Stimulated activated naive CD4-positive, alpha-beta T cell treated with Interleukin-2 at 50 U/mL for 16 hours (primary cell): ENCODE results near the gene MALAT1.

Source experiments
- DNase-seq: peaks from one replicate; lab custom pipeline; 2025; lab: John Stamatoyannopoulos, UW

Gene MALAT1

DNA sequence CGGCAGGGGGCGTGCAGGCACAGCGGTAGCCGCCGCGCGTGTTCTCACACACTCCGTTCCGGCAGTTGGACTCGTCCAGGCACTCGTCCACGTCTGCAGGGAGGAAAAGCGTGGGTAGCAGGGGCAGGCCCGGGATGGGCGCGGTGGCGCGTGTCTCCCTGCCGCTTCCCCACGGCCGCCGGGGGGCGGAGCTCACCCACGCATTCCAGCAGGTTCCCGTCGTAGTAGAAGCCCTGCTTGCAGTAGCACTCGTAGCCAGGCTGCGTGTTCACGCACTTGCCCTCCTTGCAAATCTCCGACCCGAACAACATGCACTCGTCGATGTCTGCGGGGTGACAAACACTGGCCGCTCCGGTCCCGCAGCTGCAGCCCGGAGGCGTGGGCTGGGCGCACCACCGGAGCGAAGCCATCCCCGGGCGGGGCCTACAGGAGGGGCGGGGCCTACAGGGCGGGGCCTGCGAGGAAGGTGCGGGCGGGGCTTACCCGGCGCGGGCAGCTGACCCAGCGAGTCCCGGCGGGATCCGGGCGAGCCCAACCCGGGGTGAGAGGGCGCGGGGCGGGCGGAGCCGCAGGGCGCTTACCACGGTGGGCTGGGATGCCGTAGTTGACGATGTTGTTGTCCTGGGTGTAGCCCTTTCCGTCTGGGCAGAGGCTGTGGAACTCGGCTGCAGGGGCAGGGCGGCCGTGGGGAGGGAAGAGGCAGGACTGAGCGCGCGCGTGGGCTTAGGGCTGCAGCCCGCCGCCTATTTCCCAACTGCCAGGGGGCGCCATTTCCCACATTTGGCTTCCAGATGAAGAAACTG lies 41.6 kb downstream of the MALAT1 start:
- peak; percentile 84 for DNase-seq

GRCh38 chr11:65541093-65541982 lies 42.5 kb downstream of the MALAT1 start:
- DNase-seq = no peak

DNA sequence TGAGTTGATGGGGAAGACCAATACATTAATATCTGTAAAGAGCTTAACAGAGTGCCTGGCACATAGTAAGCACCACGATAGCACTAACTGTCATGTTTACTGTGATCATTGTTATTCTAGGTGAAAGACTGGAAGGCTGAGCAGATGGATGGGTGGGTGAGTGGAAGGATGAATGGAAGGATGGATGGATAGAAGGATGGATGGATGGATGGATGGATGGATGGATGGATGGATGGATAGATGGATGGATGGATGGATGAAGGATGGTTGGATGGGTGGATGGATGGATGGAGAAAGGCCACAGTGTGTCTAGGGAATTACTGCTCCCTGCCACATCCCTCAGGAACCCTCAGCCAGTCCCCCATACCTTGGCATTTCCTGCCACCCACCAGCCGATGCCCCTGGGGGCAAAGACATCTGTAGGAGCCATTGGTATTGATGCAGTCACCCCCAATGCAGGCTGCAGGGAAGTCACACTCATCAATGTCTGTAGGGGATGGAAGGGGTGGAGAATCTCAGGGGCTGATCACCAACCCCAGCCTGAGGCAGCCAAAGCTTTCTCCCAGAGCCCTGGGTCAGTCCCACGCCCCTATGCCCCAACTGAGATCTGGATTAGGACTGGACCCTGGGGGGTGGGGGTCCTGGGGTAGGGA lies 44.0 kb downstream of the MALAT1 start:
- DNase-seq = no peak

GRCh38 chr11:65545853-65546216 lies 47.0 kb downstream of the MALAT1 start:
- no peak for DNase-seq

GRCh38 chr11:65546217-65546958 lies 47.5 kb downstream of the MALAT1 start:
- peak; percentile 95 for DNase-seq

DNA sequence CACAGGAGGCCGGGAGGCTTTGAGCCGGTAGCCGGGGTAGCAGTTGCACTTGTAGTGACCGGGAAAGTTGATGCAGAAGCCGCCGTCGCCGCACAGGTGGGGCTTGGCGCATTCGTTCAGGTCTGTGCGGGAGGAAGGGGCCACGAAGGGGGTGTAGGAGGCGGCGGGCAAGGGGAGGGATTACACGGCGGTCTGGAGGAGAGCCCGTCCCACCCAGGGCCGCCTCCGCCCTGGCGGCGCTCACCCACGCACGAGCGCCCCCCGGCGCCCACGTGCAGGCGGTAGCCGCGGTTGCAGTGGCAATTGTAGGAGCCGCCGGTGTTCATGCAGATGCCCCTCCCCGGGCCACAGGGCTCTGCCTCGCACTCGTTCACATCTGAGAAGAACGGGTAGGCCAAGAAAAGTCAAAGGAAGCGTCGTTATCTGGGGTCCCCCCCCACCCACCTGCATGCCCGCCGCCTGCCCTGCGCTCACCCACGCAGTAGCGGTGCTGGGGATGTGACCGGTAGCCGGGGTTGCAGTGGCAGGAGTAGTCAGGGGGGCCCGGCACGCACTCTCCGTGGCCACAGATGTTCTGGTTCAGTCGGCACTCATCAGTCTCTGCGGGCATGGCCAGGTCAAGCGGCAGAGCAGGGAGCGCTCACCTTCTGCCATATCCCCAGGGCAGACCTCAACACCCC lies 48.7 kb downstream of the MALAT1 start:
- no peak for DNase-seq

DNA sequence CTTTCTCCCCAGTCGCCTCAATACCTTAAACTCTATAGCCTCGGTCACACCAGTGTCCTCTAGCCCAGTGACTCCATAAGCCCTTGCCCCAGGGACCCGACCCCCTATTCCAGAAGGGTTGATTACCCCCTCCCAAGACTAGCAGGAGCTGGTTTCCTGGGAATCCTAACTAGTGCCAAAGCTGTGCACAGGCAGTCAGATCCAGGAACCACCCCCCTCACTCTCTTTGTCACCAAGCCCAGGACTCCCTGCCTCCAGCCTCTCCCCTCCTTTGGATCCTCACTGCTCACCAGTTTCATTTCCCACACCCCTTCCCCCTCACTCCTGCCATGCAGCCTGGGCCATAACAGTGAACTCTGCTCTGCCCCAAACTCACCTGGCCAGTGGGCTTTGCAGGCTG lies 49.5 kb downstream of the MALAT1 start:
- no peak for DNase-seq

DNA sequence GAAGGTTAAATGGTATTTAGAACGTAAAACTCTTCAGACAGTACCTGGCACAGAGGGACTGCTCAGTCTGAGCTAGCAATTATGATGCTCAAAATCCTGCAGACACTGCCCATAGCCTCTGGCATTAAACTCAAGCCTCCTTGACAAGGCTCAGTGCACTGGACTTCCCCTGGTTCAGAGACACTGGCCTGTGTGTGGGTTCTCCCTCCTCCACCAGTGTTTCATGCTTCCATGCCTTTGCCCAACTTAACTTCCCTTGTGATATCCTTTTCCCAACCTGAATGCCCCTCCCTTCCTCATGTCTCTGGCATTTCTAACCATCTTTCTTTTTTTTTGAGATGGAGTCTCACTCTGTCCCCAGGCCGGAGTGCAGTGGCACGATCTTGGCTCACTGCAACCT lies 50.3 kb downstream of the MALAT1 start:
- DNase-seq = no peak

- DNase-seq = peak; percentile 30
Observed at GRCh38 chr11:65551572-65552387, 52.9 kb downstream of the MALAT1 start.

DNA sequence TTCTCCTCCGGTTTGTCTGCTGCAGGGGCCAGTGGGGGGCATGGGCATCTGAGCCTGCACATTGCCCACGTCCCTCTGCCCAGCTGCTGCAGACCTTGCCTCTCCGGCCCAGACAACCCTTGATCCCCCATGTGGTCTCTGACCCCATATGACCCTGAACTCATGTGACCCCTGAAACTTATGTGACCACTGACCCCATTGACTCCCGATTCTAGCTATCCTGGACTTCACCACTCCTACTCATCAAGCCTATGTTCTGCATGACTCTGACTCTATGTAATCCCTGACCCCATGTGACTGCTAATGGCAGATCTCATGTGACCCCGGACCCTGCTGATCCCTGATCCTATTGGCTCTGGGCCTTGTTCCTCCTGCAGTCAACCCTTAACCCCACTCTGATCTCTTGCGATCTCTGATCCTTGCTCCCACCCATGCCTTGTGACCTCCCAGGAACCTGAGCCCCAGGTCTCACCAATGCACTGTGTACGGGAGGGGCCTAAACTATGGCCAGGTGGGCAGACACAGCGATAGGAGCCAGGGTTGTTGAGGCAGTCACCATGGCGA lies 53.6 kb downstream of the MALAT1 start:
- no peak for DNase-seq

GRCh38 chr11:65553301-65554001 lies 54.6 kb downstream of the MALAT1 start:
- DNase-seq = peak; percentile 36

- DNase-seq = no peak
Observed at GRCh38 chr11:65554057-65554818, 55.4 kb downstream of the MALAT1 start.

DNA sequence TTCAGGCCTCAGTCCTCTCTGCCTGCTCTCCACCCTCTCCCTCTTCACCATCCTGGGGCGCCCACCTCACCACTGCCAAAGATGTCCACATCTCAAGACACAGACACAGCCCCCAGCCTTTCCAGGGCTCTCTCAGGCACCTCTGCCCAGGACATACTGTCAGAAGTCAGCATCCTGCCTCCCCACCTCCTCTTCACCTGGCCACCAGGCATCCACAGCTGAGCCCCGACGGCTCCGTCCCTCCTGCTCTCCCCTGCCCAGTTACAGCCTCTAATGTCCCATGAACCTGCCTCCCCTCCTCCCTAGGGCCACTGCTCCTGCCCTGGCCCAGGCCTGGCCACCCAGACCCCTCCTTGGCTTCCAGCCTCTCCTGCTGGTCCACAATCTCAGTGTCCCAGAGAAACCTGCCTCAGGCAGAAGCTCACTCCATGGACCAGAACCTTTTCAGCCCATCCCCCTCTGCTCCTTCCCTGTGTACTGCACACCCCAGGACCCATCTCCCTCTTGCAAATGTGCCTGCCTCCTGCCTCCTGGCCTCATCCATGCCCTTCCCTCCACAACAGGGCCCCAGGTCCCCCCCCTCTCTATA lies 56.1 kb downstream of the MALAT1 start:
- DNase-seq = no peak

DNA sequence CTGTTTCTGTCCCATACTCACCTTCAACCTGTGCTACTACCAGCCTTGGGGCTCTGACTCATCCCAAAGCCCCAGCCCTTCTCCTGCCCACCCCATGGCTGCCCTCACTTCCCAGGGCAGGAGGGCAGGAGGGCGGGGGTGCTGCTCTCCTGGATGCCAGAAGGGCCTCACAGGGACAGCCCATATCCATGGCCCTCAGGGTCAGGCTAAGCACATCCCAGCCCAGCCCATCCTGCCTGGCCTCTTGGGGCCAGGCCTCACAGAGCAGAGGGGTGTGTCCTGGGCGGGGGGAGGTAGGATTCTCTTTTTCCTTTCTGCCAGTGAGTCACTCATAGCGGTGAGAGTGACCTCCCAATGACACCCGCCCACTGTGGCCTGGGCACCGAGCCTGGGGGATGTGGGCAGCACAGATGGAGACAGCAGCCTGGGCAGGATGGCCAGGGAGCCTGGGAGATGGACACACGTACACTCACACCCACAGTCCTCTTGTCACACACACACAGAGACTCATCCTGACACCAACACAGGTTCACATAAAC lies 56.9 kb downstream of the MALAT1 start:
- DNase-seq = peak; percentile 19
